ENCODE results near the gene TMPRSS15.

Gene TMPRSS15

DNA sequence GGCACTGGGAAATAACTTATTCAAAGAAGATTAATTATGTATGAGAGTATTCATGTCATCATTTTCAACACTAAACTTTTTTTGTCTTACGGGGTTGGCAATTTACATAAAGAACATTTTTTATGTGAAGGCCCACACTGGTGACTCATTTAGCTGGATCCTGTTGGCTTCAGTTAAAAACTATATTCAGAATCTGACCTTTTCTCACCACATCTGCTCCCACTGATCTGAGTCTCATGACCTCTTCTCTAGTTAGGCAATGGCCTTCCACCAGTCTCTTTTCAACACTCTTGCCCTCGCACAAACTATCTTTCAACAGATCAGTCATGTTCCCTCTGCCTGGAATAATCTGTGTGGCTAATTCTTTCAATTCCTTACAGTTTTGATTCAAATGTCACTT, 53.4 kb downstream of the TMPRSS15 start:
- H3K9me3 ChIP-seq (ENCODE audit: insufficient read depth, low read length): no peaks in the 10 kb centered on the region
- H2AFZ ChIP-seq (ENCODE audit: low read depth, low read length): no peak overlapping the region
- no peak overlapping the region for H3K4me3 ChIP-seq (ENCODE audit: low read length)
- no peak overlapping the region for H3K27ac ChIP-seq (ENCODE audit: low read length)
- H3K9ac ChIP-seq (ENCODE audit: low read length): no peak overlapping the region
- TF ChIP-seq, protein P1, sequence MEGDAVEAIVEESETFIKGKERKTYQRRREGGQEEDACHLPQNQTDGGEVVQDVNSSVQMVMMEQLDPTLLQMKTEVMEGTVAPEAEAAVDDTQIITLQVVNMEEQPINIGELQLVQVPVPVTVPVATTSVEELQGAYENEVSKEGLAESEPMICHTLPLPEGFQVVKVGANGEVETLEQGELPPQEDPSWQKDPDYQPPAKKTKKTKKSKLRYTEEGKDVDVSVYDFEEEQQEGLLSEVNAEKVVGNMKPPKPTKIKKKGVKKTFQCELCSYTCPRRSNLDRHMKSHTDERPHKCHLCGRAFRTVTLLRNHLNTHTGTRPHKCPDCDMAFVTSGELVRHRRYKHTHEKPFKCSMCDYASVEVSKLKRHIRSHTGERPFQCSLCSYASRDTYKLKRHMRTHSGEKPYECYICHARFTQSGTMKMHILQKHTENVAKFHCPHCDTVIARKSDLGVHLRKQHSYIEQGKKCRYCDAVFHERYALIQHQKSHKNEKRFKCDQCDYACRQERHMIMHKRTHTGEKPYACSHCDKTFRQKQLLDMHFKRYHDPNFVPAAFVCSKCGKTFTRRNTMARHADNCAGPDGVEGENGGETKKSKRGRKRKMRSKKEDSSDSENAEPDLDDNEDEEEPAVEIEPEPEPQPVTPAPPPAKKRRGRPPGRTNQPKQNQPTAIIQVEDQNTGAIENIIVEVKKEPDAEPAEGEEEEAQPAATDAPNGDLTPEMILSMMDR (IDR thresholded peaks at IDR 0.05; ENCODE audit: low read depth, low read length): no peak
- no peak for TF ChIP-seq EZH2phosphoT487 (IDR thresholded peaks at IDR 0.05; ENCODE audit: low read depth)
- no peaks in the 10 kb centered on the region for H3K4me1 ChIP-seq (ENCODE audit: low read length)
- no peaks in the 10 kb centered on the region for H4K20me1 ChIP-seq (ENCODE audit: insufficient read depth, low read length)
- no peaks in the 10 kb centered on the region for H3K36me3 ChIP-seq (replicated peaks; ENCODE audit: low read depth, low read length)
- H3K27me3 ChIP-seq (ENCODE audit: low read depth, low read length): no peaks in the 10 kb centered on the region
- H3K79me2 ChIP-seq (ENCODE audit: low read length): no peaks in the 10 kb centered on the region
- no peak overlapping the region for H3K4me2 ChIP-seq (ENCODE audit: low read length)

DNA sequence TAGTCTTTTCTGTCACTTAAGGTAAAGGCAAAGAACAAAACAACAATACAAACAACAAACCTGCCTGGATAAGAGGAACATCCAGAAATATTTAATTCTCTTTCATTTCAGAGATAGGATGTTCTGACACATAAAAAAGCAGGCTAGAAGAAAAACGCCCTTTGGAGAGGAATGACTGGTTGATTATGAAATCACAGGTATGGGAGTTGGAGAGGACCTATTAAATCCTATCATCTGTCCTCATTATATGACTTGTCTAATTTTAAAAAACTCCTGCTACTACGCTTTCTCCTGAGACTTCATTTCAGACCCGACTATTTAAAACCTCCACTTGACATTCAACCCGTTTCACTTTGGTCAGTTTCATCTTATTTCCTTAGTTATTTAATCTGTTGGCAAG, 54.1 kb downstream of the TMPRSS15 start:
- Histone ChIP-seq H3K27me3 (ENCODE audit: low read depth, low read length) (no peaks in the 10 kb centered on the region), H3K9me3 (ENCODE audit: insufficient read depth, low read length) (no peaks in the 10 kb centered on the region), H3K36me3 (replicated peaks; ENCODE audit: low read depth, low read length) (no peaks in the 10 kb centered on the region), H4K20me1 (ENCODE audit: insufficient read depth, low read length) (no peaks in the 10 kb centered on the region), H3K27ac (ENCODE audit: low read length) (no peak overlapping the region), H2AFZ (ENCODE audit: low read depth, low read length) (no peak overlapping the region), H3K4me2 (ENCODE audit: low read length) (no peak overlapping the region), H3K9ac (ENCODE audit: low read length) (no peak overlapping the region), H3K79me2 (ENCODE audit: low read length) (no peaks in the 10 kb centered on the region), H3K4me3 (ENCODE audit: low read length) (no peak overlapping the region), H3K4me1 (ENCODE audit: low read length) (no peaks in the 10 kb centered on the region)
- TF ChIP-seq, protein P1 (IDR thresholded peaks at IDR 0.05; ENCODE audit: low read depth, low read length): no peak
- no peak for TF ChIP-seq EZH2phosphoT487 (IDR thresholded peaks at IDR 0.05; ENCODE audit: low read depth)

DNA sequence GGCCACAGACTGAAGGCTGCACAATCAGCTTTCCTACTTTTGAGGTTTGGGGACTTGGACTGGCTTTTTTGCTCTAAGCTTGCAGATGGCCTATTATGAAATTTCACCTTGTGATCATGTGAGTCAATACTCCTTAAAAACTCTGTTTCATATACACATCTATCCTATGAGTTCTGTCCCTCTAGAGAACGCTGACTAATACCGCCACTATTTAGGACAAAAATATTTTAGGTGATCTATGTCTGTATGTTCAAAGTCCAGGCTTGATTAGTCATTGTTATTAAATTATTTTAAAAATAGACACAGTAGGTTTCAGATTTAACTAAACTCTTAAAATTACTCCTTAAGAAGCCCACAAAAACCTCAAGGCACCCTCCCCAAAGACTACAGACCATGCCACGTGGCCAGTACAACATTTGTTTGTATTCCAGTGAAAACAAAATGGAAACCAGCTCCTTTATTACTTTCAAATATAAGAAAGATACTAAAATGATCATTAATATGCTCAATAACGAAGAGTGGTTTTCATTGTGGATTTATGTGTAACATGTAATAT, 63.1 kb downstream of the TMPRSS15 start:
- no peak overlapping the region for H3K4me3 ChIP-seq (ENCODE audit: low read length)
- H3K36me3 ChIP-seq (replicated peaks; ENCODE audit: low read depth, low read length): no peaks in the 10 kb centered on the region
- H2AFZ ChIP-seq (ENCODE audit: low read depth, low read length): no peak overlapping the region
- H3K9ac ChIP-seq (ENCODE audit: low read length): no peak overlapping the region
- H3K4me1 ChIP-seq (ENCODE audit: low read length): no peaks in the 10 kb centered on the region
- no peaks in the 10 kb centered on the region for H3K9me3 ChIP-seq (ENCODE audit: insufficient read depth, low read length)
- H3K4me2 ChIP-seq (ENCODE audit: low read length): no peak overlapping the region
- H3K27ac ChIP-seq (ENCODE audit: low read length): no peak overlapping the region
- H4K20me1 ChIP-seq (ENCODE audit: insufficient read depth, low read length): no peaks in the 10 kb centered on the region
- TF ChIP-seq, protein P1 (IDR thresholded peaks at IDR 0.05; ENCODE audit: low read depth, low read length): no peak
- no peak for TF ChIP-seq EZH2phosphoT487 (IDR thresholded peaks at IDR 0.05; ENCODE audit: low read depth)
- no peaks in the 10 kb centered on the region for H3K79me2 ChIP-seq (ENCODE audit: low read length)
- H3K27me3 ChIP-seq (ENCODE audit: low read depth, low read length): no peaks in the 10 kb centered on the region

DNA sequence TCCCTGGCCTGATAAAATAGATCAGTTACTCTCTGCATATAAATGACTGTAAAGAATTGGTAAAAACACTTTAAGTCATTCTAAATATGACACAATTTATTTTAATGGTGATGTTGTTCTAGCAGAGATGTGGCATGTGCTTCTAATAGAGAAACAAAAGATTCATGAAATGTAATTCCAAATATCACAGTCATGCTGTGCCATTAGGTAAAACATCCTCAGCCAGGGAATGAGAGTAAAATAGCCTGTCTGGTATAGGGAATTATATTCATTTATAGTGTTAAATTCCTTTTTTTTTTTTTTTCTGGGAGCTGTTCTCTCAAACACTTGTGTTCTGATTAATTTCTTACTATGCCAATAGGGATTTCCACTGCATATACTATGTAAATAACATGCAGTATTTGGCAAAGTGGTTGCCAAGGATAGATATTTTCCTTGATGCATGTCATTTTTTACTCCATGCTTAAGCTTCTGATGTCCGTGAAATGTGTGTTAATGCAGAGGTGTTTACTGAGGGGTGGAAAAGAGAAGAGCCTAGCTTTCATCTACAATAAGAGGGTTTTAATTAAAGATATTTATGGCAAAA, 67.8 kb downstream of the TMPRSS15 start:
- no peak overlapping the region for H3K9ac ChIP-seq (ENCODE audit: low read length)
- no peaks in the 10 kb centered on the region for H3K27me3 ChIP-seq (ENCODE audit: low read depth, low read length)
- H3K79me2 ChIP-seq (ENCODE audit: low read length): no peaks in the 10 kb centered on the region
- TF ChIP-seq, protein P1 (IDR thresholded peaks at IDR 0.05; ENCODE audit: low read depth, low read length): no peak
- H3K4me3 ChIP-seq (ENCODE audit: low read length): no peak overlapping the region
- H4K20me1 ChIP-seq (ENCODE audit: insufficient read depth, low read length): no peaks in the 10 kb centered on the region
- H3K27ac ChIP-seq (ENCODE audit: low read length): no peak overlapping the region
- no peak overlapping the region for H3K4me2 ChIP-seq (ENCODE audit: low read length)
- H3K36me3 ChIP-seq (replicated peaks; ENCODE audit: low read depth, low read length): no peaks in the 10 kb centered on the region
- no peak overlapping the region for H2AFZ ChIP-seq (ENCODE audit: low read depth, low read length)
- H3K4me1 ChIP-seq (ENCODE audit: low read length): no peaks in the 10 kb centered on the region
- no peaks in the 10 kb centered on the region for H3K9me3 ChIP-seq (ENCODE audit: insufficient read depth, low read length)
